Measurements from ENCODE around the gene NOL12. TPM values are rescaled to one million over a fixed set of nuclear protein-coding genes. Genes with fewer than 3 reads are reported as not detected.

The NOL12 gene
- polyA plus RNA-seq, 1 of the 3 experiments (the other 2 are of a cell fraction): 52.2 TPM

- TF ChIP-seq, protein P1, sequence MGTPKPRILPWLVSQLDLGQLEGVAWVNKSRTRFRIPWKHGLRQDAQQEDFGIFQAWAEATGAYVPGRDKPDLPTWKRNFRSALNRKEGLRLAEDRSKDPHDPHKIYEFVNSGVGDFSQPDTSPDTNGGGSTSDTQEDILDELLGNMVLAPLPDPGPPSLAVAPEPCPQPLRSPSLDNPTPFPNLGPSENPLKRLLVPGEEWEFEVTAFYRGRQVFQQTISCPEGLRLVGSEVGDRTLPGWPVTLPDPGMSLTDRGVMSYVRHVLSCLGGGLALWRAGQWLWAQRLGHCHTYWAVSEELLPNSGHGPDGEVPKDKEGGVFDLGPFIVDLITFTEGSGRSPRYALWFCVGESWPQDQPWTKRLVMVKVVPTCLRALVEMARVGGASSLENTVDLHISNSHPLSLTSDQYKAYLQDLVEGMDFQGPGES (IDR thresholded peaks at IDR 0.05; ENCODE audit: low read depth, low read length): peak; percentile 92
- TF ChIP-seq USF1 (IDR thresholded peaks at IDR 0.05; ENCODE audit: borderline replicate concordance, low read depth): 0 out of 2 replicates have a peak, but pooled peaks have one; percentile 32
- TF ChIP-seq, protein P2, sequence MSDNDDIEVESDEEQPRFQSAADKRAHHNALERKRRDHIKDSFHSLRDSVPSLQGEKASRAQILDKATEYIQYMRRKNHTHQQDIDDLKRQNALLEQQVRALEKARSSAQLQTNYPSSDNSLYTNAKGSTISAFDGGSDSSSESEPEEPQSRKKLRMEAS (IDR thresholded peaks at IDR 0.05; ENCODE audit: low read depth): peak; percentile 90
Measured at GRCh38 chr22:37658133-37659065, 27.7 kb upstream of the NOL12 start, which contains the start of gene PDXP (continued).

DNA sequence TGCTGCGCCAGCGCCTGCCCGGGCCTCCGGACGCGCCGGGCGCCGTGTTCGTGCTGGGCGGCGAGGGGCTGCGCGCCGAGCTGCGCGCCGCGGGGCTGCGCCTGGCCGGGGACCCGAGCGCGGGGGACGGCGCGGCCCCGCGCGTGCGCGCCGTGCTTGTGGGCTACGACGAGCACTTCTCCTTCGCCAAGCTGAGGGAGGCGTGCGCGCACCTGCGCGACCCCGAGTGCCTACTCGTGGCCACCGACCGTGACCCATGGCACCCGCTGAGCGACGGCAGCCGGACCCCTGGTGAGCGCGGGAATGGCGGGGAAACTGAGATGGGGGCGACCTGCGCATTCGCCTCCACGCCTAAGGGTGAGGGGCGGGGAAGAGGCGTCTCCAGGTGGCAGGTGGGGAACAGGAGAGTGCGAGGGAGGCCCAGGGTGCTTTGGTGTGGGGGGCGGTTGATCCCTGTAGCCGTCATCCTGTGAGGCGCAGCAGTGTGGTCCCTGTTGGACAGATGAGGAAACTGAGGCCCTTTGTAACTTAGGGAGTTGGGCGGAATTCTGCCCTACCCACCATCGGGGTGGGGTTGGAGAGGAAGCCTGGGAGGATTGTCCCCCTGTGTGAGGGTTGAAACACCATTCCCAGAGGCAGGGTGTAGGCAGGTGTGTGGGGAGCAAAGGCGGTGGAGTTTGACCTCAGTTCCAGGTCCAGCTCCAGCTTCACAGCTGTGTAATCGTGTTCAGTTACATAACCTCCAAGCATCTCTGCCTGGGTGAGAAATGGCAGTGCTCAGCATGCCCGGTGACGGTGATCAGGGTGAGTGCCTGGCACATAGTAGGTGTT lies 26.9 kb upstream of the NOL12 start:
- Histone ChIP-seq H3K4me2 (peak overlapping the region; percentile 93), H3K27me3 (ENCODE audit: insufficient read depth) (no peaks in the 10 kb centered on the region), H3K9me3 (no peaks in the 10 kb centered on the region), H3K79me2 (ENCODE audit: insufficient read depth) (peaks cover 49% of the 10 kb centered on the region), H2AFZ (ENCODE audit: low read depth) (no peak overlapping the region), H3K9me2 (no peaks in the 10 kb centered on the region), H3K27ac (ENCODE audit: low read depth in 2 of 2, low read length in 1 of 2) (peak overlapping the region in 1 of 2 experiments; percentile 68; a peak in 1 of 4 replicates), H4K20me1 (ENCODE audit: insufficient read depth) (peaks cover 22% of the 10 kb centered on the region; the same call in 1 of the 2 replicates), H3K36me3 (replicated peaks in 1 of 2; ENCODE audit: control insufficient read depth in 1 of 2, insufficient read depth in 2 of 2, low read length in 1 of 2) (no peaks in the 10 kb centered on the region), H3F3A (replicated peaks; ENCODE audit: insufficient read depth) (peaks cover 20% of the 10 kb centered on the region), H3K4me3 (ENCODE audit: low read depth in 2 of 2, low read length in 1 of 2) (peak overlapping the region; percentile 67 to 70), H3K4me1 (ENCODE audit: control insufficient read depth in 1 of 2, insufficient read depth in 2 of 2, low read depth in 1 of 2, low read length in 1 of 2) (peaks cover 19 to 37% of the 10 kb centered on the region in 2 experiments; a peak in 3 of 4 replicates), H3K9ac (peak overlapping the region; percentile 67)
- WGBS (ENCODE audit: low lambda C conversion rate): 2% methylated on average over 14 of the region's 68 CpGs
- ChIA-PET CTCF (interaction anchor here (0.6 to 44.3 kb wide), 10 partner anchors 11 to 95 kb away, joined by 3 to 898 read pairs (median 4); partner anchors contain the start of genes LGALS1, NOL12, SH3BP1 and TRIOBP), POLR2A (interaction anchor here (1.0 to 2.7 kb wide), 9 partner anchors 8 to 148 kb away, joined by 3 to 28 read pairs (median 7); partner anchors contain the start of genes GCAT, LGALS1 and NOL12)
- peak; percentile 72 for DNase-seq
- TF ChIP-seq SIN3A (IDR thresholded peaks at IDR 0.05; ENCODE audit: borderline replicate concordance, low read depth, low read length) (peak; percentile 28; the same call in 1 of the 2 replicates), NRF1 (IDR thresholded peaks at IDR 0.05; ENCODE audit: low read depth, low read length) (peak; percentile 56; the same call in 1 of the 2 replicates), NFIC (IDR thresholded peaks at IDR 0.05; ENCODE audit: borderline replicate concordance) (no peak)

Data from SK-N-SH (cell line).